Measurements from ENCODE around the gene COPS7A.
A peak's percentile ranks its signal among the peaks of the same experiment; 100 is the strongest.

The COPS7A gene

GRCh38 chr12:6769666-6770065 is 45.8 kb downstream of the COPS7A start:
- DNase-seq (ENCODE audit: low spot score), result no peak

GRCh38 chr12:6770094-6770493 is 46.2 kb downstream of the COPS7A start:
- no peak for DNase-seq (ENCODE audit: low spot score)

GRCh38 chr12:6770600-6770999 is 46.8 kb downstream of the COPS7A start:
- no peak for DNase-seq (ENCODE audit: low spot score)

- DNase-seq (ENCODE audit: low spot score), result no peak
Measured at GRCh38 chr12:6771091-6771495, 47.2 kb downstream of the COPS7A start.

GRCh38 chr12:6771509-6772330 is 47.9 kb downstream of the COPS7A start:
- no peak for DNase-seq (ENCODE audit: low spot score)

GRCh38 chr12:6772331-6772695 is 48.5 kb downstream of the COPS7A start, which contains the start of gene LAG3:
LAG3 (plus strand) TSS chr12:6772520; CDS start chr12:6772853, 333 bp downstream.
- DNase-seq (ENCODE audit: low spot score), result peak; percentile 66

- peak; percentile 43 for DNase-seq (ENCODE audit: low spot score)
Measured at GRCh38 chr12:6772726-6773589, 49.1 kb downstream of the COPS7A start.

- peak; percentile 20 for DNase-seq (ENCODE audit: low spot score)
Measured at GRCh38 chr12:6773590-6774351, 49.9 kb downstream of the COPS7A start.

GRCh38 chr12:6774499-6775062 is 50.7 kb downstream of the COPS7A start:
- DNase-seq (ENCODE audit: low spot score), result peak; percentile 12

GRCh38 chr12:6775185-6776174 is 51.6 kb downstream of the COPS7A start:
- peak; percentile 24 for DNase-seq (ENCODE audit: low spot score)

GRCh38 chr12:6777386-6777785 is 53.5 kb downstream of the COPS7A start:
- peak; percentile 1 for DNase-seq (ENCODE audit: low spot score)

GRCh38 chr12:6778217-6778573 is 54.3 kb downstream of the COPS7A start:
- peak; percentile 20 for DNase-seq (ENCODE audit: low spot score)

- peak; percentile 94 for DNase-seq (ENCODE audit: low spot score)
Measured at GRCh38 chr12:6778574-6779550, 55.0 kb downstream of the COPS7A start.

GRCh38 chr12:6779708-6780432 is 56.0 kb downstream of the COPS7A start:
- DNase-seq (ENCODE audit: low spot score), result peak; percentile 23

GRCh38 chr12:6780573-6780972 is 56.7 kb downstream of the COPS7A start:
- no peak for DNase-seq (ENCODE audit: low spot score)

Measured in HuH-7.5 (cell line).